BE2C (cell line): ENCODE data around the gene GRIA3.

Experiments
- DNase-seq: peaks from one replicate; pipeline ENCODE4 v3.0.0-alpha.2; 2020
- H3K27me3 ChIP-seq: fragments of 250-450 bp; sonication (Bioruptor Pico); 2 replicates; pipeline ENCODE4 v1.5.1; 2020; ENCODE audit warnings: mild to moderate bottlenecking
- H3K36me3 ChIP-seq: fragments of 250-450 bp; sonication (Bioruptor Pico); 2 replicates; pipeline ENCODE4 v1.5.1; 2020; ENCODE audit warnings: mild to moderate bottlenecking
- H3K4me1 ChIP-seq: fragments of 250-450 bp; sonication (Bioruptor Pico); 2 replicates; pipeline ENCODE4 v1.5.1; 2020
- H3K4me3 ChIP-seq: 2 replicates; pipeline ENCODE4 v1.5.1; 2011; ENCODE audit warnings: low read depth, low read length
- H3K9me3 ChIP-seq: fragments of 250-450 bp; sonication (Bioruptor Pico); 2 replicates; pipeline ENCODE4 v1.5.1; 2020
- CTCF ChIP-seq: IDR thresholded peaks from 2 replicates; pipeline ENCODE4 v1.5.1; 2012; ENCODE audit warnings: mild to moderate bottlenecking, low read depth, low read length

Gene GRIA3

GRCh38 chrX:123308658-123309057, 124.6 kb downstream of the GRIA3 start:
- no peak overlapping the region for H3K4me3 ChIP-seq
- H3K27me3 ChIP-seq = no peaks in the 10 kb centered on the region
- no peaks in the 10 kb centered on the region for H3K4me1 ChIP-seq
- H3K36me3 ChIP-seq = no peaks in the 10 kb centered on the region
- no peaks in the 10 kb centered on the region for H3K9me3 ChIP-seq
- no peak for DNase-seq
- TF ChIP-seq CTCF = no peak

- no peak for DNase-seq
- Histone ChIP-seq H3K9me3 (no peaks in the 10 kb centered on the region), H3K4me1 (no peaks in the 10 kb centered on the region), H3K4me3 (no peak overlapping the region), H3K27me3 (no peaks in the 10 kb centered on the region), H3K36me3 (no peaks in the 10 kb centered on the region)
- TF ChIP-seq CTCF = no peak
These were observed 126.0 kb downstream of the GRIA3 start for GRCh38 chrX:123310112-123310511.

DNA sequence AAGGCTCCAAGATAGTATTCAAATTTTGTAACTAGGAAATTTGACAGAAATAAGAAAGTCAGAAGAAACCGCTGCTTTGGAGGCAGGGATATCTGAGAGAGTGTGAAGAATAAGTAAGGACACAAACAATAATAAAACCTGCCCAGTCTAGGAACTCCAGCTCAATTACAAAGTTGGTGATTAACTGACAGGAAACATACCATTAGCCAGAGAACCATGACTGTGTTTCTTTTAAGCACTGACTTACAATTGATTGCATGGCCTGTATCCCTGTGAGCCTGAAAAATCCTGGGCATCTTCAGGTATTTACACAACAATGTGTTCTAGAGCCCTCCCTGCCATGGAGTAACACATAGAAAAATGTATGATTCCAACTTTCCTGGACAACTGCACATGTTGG, 127.4 kb downstream of the GRIA3 start:
- no peak for TF ChIP-seq CTCF
- H3K36me3 ChIP-seq = no peaks in the 10 kb centered on the region
- no peaks in the 10 kb centered on the region for H3K9me3 ChIP-seq
- DNase-seq = no peak
- H3K4me1 ChIP-seq = no peaks in the 10 kb centered on the region
- no peak overlapping the region for H3K4me3 ChIP-seq
- H3K27me3 ChIP-seq = no peaks in the 10 kb centered on the region

- no peaks in the 10 kb centered on the region for H3K9me3 ChIP-seq
- no peaks in the 10 kb centered on the region for H3K36me3 ChIP-seq
- no peak for TF ChIP-seq CTCF
- H3K27me3 ChIP-seq = no peaks in the 10 kb centered on the region
- H3K4me3 ChIP-seq = no peak overlapping the region
- no peaks in the 10 kb centered on the region for H3K4me1 ChIP-seq
- DNase-seq = no peak
These were observed 129.4 kb downstream of the GRIA3 start for GRCh38 chrX:123313486-123313885.

DNA sequence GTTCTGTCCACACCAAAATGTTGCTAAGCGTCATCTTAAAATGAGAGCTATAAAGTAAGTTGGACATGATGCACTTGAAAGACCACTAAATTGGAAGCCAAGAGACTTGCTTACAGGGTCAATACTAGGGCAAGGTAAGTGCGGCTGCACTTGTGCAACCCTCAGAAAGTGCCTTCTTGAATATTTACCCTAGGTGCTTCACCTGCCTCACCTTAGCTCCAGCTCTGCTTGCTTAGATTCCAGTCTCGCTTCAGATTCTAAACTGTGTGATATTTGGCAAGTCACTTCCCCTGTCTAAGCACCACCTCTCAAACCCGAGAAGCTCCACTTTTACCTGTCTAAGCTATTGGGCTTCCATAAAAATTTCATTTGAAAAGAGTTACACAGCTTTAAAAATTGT, 136.5 kb downstream of the GRIA3 start:
- Histone ChIP-seq H3K9me3 (no peaks in the 10 kb centered on the region), H3K4me1 (no peaks in the 10 kb centered on the region), H3K27me3 (no peaks in the 10 kb centered on the region), H3K4me3 (no peak overlapping the region), H3K36me3 (no peaks in the 10 kb centered on the region)
- no peak for DNase-seq
- no peak for TF ChIP-seq CTCF

- H3K36me3 ChIP-seq = no peaks in the 10 kb centered on the region
- no peak for TF ChIP-seq CTCF
- H3K4me3 ChIP-seq = no peak overlapping the region
- no peaks in the 10 kb centered on the region for H3K9me3 ChIP-seq
- no peak for DNase-seq
- no peaks in the 10 kb centered on the region for H3K27me3 ChIP-seq
- no peaks in the 10 kb centered on the region for H3K4me1 ChIP-seq
These were observed 138.5 kb downstream of the GRIA3 start for GRCh38 chrX:123322536-123322935.
